ENCODE data around the gene PYHIN1. TPM values are rescaled to one million over a fixed set of nuclear protein-coding genes. Genes with fewer than 3 reads are reported as not detected.

Gene PYHIN1
- total and polyA plus RNA-seq, 2 of the 4 experiments (the other 2 are of a cell fraction): not detected

GRCh38 chr1:159000070-159000409 is 68.7 kb downstream of the PYHIN1 start:
- Histone ChIP-seq H3K18ac (ENCODE audit: low read depth, low read length) (peak overlapping the region; percentile 75), H3K14ac (replicated peaks; ENCODE audit: low read depth, low read length) (peak overlapping the region; percentile 2; the same call in 1 of the 2 replicates), H3K36me3 (ENCODE audit: control insufficient read depth, insufficient read depth, low read length) (no peaks in the 10 kb centered on the region), H2BK20ac (ENCODE audit: low read depth, low read length) (peak overlapping the region; percentile 51), H4K5ac (ENCODE audit: low read depth, low read length) (peak overlapping the region; percentile 55), H3K4me1 (ENCODE audit: control insufficient read depth, insufficient read depth, low read length) (no peaks in the 10 kb centered on the region), H3K27ac (ENCODE audit: insufficient read depth, low read length) (peak overlapping the region; percentile 93), H2BK5ac (ENCODE audit: low read depth, low read length, poor library complexity, severe bottlenecking) (peak overlapping the region; percentile 87), H3K9me1 (ENCODE audit: insufficient read depth, low read length) (no peaks in the 10 kb centered on the region), H3K79me1 (ENCODE audit: low read depth in 1 of 2, low read length in 2 of 2) (no peaks in the 10 kb centered on the region), H2AFZ (replicated peaks; ENCODE audit: low read length, poor library complexity) (peak overlapping the region; percentile 73), H3K56ac (ENCODE audit: extremely low read depth, insufficient read depth, low read length) (peak overlapping the region; percentile 88; the same call in 1 of the 2 replicates), H3K4me3 (ENCODE audit: insufficient read depth, low read depth, low read length) (peak overlapping the region; percentile 61), H4K20me1 (ENCODE audit: insufficient read depth, low read length) (no peaks in the 10 kb centered on the region), H3K4me2 (ENCODE audit: low read depth, low read length) (peak overlapping the region; percentile 90), H2BK15ac (ENCODE audit: low read depth, low read length) (peak overlapping the region; percentile 84; the same call in 1 of the 3 replicates), H3K4ac (ENCODE audit: low read depth, low read length) (peak overlapping the region; percentile 39), H3K9ac (ENCODE audit: low read depth, low read length) (peak overlapping the region; percentile 88), H3K27me3 (ENCODE audit: control insufficient read depth, insufficient read depth, low read length) (no peaks in the 10 kb centered on the region), H2BK120ac (ENCODE audit: low read depth, low read length) (peak overlapping the region; percentile 71), H3K9me3 (ENCODE audit: control insufficient read depth, insufficient read depth, low read length) (no peaks in the 10 kb centered on the region), H4K91ac (ENCODE audit: insufficient read depth, low read depth, low read length) (peak overlapping the region; percentile 55), H4K8ac (ENCODE audit: low read depth in 2 of 2, low read length in 2 of 2) (peak overlapping the region in 1 of 2 experiments; percentile 77; a peak in 2 of 4 replicates), H2AK9ac (replicated peaks; ENCODE audit: low read depth, low read length, poor library complexity) (no peak overlapping the region), H2AK5ac (ENCODE audit: low read depth, low read length) (no peak overlapping the region), H3K23ac (ENCODE audit: low read depth, low read length) (peak overlapping the region; percentile 25; the same call in 1 of the 2 replicates)
- dilution Hi-C loops (cut with HindIII; ENCODE audit: low sequenced_read_pairs, unreplicated experiment): no loop called here
- ATAC-seq (ENCODE audit: low read depth): peak; percentile 21
- BruUV-seq (replicated peaks): TSS peak; percentile 95
- WGBS, 2 experiments (ENCODE audit: extremely low coverage in 2 of 2, insufficient read length in 1 of 2): no CpG with 5 or more reads among the region's 6 CpGs
- in situ Hi-C loops (cut with MboI; ENCODE audit: low sequenced_read_pairs): loop anchor here (10.0 kb wide), 1 partner anchor 1035 kb away; no protein-coding TSS in a partner anchor
- POLR2A ChIA-PET (ENCODE audit: unreplicated experiment): interaction anchor here (0.6 to 1.4 kb wide), 2 partner anchors 10 to 271 kb away, joined by 3 to 7 read pairs; partner anchors contain the start of gene IFI16
- no peak for DNase-seq
- TF ChIP-seq CTCF (conservative IDR thresholded peaks at IDR 0.05; ENCODE audit: low read depth, low read length) (no peak), RCOR1 (IDR thresholded peaks at IDR 0.05; ENCODE audit: insufficient replicate concordance, low read length) (no peak), NFE2L2 (IDR thresholded peaks at IDR 0.05; ENCODE audit: low read depth, low read length) (no peak), MXI1 (IDR thresholded peaks at IDR 0.05; ENCODE audit: borderline replicate concordance, low read depth, low read length) (no peak), CHD1 (IDR thresholded peaks at IDR 0.05; ENCODE audit: low read depth, low read length) (no peak), CEBPB (IDR thresholded peaks at IDR 0.05; ENCODE audit: low read depth, low read length) (no peak), RAD21 (IDR thresholded peaks at IDR 0.05; ENCODE audit: low read length) (no peak), MAFK (IDR thresholded peaks at IDR 0.05; ENCODE audit: low read depth, low read length) (no peak), SMC3 (IDR thresholded peaks at IDR 0.05; ENCODE audit: low read depth, low read length) (no peak), MAZ (IDR thresholded peaks at IDR 0.05; ENCODE audit: borderline replicate concordance, low read depth, low read length) (no peak), FOS (IDR thresholded peaks at IDR 0.05; ENCODE audit: low read depth, low read length) (no peak), POLR2A (IDR thresholded peaks at IDR 0.05; ENCODE audit: low read depth, low read length) (no peak), RFX5 (IDR thresholded peaks at IDR 0.05; ENCODE audit: low read depth, low read length) (no peak), BHLHE40 (IDR thresholded peaks at IDR 0.05; ENCODE audit: low read depth, low read length) (no peak)
- TF ChIP-seq, protein P1, sequence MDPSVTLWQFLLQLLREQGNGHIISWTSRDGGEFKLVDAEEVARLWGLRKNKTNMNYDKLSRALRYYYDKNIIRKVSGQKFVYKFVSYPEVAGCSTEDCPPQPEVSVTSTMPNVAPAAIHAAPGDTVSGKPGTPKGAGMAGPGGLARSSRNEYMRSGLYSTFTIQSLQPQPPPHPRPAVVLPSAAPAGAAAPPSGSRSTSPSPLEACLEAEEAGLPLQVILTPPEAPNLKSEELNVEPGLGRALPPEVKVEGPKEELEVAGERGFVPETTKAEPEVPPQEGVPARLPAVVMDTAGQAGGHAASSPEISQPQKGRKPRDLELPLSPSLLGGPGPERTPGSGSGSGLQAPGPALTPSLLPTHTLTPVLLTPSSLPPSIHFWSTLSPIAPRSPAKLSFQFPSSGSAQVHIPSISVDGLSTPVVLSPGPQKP (IDR thresholded peaks at IDR 0.05; ENCODE audit: borderline replicate concordance, low read depth, low read length): no peak
- TF ChIP-seq, protein P2, sequence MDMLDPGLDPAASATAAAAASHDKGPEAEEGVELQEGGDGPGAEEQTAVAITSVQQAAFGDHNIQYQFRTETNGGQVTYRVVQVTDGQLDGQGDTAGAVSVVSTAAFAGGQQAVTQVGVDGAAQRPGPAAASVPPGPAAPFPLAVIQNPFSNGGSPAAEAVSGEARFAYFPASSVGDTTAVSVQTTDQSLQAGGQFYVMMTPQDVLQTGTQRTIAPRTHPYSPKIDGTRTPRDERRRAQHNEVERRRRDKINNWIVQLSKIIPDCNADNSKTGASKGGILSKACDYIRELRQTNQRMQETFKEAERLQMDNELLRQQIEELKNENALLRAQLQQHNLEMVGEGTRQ (IDR thresholded peaks at IDR 0.05; ENCODE audit: low read depth, low read length): no peak
- CTCF ChIA-PET: interaction anchor here (0.7 to 1.2 kb wide), 4 partner anchors 10 to 72 kb away, joined by 3 read pairs; partner anchors contain the start of gene IFI16
- intact Hi-C loops (cut with micrococcal nuclease): loop anchor here (1.0 to 2.0 kb wide), 2 partner anchors 9 to 1031 kb away; partner anchors contain the start of gene IFI16
